GM12801 (cell line): Measurements from ENCODE around the gene COX6B2.

Experiments used
- CTCF ChIP-seq: IDR thresholded peaks from one replicate; pipeline ENCODE4 v1.5.1; 2011; ENCODE audit warnings: control low read depth; ENCODE audit not compliant: insufficient read length; ENCODE audit errors: extremely low read depth

The COX6B2 gene

GRCh38 chr19:55384920-55385723 is 30.6 kb upstream of the COX6B2 start:
- TF ChIP-seq CTCF: no peak

DNA sequence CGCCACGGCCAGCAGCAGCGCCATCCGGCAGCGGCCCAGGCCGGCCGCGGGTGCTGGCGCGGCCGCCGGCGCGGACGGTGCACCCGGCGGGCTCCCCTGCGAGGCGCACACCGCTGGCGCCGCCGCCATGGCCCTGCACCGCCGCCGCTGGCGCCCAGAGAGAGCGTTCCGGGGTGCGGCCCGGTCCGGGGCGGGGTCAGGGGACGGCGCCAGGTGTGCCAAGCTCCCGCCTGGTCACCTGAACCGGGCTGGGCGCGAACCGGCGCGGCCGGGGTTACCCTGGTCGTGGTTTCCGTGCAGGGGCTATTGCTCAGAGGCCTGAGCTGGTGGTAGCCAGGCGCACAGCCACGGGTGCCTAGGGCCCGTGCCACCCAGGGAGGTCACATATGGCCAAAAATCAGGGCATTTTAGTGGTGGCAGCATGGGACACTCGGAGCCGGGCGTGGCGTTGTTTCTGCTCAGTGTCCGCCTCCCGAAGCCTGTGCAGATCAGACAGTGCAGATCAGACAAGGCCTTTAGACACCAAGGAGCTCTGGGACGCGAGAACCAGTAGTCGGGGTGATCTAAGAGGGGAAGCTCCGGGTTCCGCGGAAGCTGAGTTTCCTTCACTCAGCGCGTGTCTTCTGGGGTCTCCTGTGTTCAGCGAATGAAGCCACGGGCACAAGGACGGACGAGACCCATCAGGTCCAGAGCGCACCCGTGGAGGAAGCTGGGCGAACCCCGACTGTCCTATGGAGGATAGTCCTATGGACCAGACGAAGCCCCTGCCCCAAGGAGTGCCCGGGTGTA is 29.8 kb upstream of the COX6B2 start, which contains the start of gene TMEM238:
TSS of gene TMEM238 (minus strand) at position 162 of the 789 bp plus-strand sequence. CDS start at position 129, 33 bp downstream.
- TF ChIP-seq CTCF: no peak

DNA sequence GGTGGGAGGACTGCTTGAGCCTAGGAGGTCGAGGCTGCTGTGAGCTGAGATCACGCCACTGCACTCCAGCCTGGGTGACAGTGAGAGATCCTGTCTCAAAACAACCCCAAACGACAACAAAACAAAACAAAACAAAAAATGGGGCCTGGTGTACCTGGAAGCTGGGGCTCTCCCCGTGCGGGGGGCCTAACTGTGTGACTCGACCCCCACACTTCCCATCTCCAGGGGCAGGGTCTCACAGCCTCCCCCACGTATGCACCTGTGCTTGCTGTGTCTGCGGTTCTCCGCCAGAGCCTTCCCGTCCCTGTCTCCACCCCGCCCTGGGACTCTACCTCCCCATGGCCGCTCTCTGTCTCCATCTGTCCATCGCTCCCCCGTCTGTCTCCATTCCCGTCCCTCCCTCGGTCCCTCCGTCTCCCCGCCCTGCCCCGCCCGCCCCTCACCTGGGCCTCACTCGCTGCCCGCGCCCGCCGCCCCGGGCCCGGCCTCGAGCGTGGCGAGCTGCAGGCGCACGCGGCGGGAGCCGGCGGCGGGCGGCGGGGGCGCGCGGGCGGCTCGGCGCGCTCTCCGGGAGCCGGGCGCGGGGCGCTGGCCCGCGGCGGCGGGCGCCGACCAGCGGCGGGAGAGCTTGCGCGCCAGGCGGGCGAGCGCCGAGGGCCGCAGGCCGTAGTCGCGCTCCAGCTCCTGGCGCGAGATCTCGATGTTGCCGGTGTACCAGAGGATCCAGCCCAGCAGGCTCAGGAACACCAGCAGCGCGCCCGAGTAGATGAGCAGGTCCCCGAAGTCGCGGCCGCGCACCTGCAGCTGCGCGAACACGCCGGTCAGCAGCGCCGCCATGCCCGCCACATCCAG is 29.0 kb upstream of the COX6B2 start:
- TF ChIP-seq CTCF: no peak

DNA sequence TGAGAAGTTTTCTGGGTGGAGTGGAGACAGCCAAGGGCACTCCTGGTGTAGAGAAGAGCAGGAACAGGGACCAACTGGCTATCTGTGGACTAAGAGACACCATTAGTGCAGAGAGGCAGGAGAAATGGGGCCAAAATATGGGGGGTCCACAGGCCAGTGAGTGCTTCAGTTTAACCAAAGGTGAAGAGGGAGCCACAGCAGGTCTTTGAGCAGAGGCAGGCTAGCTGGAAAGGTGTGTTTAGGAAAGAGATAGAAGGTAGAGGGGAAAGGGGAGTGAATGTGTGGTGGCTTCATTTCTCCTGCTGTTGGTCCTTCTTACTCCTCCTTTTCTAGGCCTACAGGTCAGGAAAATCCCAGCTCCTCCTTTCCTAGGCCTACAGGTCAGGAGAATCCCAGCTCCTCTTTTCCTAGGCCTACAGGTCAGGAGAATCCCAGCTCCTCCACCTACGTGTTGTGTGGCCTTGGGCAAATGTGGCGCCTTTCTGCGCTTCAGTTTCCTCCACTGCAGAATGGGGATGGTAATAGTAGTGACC is 28.1 kb upstream of the COX6B2 start:
- TF ChIP-seq CTCF: no peak

DNA sequence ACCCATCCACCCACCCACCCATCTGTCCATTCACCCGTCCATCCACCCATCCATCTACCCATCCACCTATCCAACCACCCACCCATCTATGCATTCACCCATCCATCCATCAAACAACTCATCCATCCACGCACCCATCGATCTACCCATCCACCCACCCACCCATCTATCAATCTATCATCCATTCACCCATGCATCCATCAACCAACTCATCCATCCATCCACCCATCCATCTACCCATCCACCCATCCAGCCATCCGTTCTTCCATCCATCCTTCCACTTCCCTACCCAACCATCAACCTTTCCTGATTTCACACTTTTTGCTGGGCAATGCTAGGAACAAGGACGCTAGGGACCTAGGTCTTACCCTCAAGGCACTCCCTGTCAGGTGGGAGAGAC is 27.5 kb upstream of the COX6B2 start:
- no peak for TF ChIP-seq CTCF

DNA sequence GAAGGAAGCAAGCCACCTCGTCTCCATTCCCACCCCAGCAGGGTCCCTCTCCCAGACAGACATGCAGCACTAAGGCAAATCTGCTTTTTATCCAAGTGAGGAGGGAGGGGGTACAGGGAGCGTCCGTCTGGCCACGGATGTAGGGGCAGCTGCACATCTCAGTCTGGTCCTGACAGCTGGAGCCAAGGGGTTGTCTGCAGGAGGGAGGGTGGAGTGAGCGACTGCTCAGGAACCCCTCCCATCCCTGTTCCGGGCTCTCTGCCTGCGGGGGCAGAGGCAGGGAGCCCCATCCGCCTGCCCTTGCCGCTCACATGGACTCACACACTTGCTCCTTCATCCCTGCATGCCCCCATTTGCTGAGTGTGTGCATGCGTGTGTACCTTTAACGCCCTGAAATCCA is 24.7 kb upstream of the COX6B2 start:
- TF ChIP-seq CTCF: no peak
